H9 (cell line): ENCODE data around the gene CAMKK1. TPM values are rescaled to one million over a fixed set of nuclear protein-coding genes. Genes with fewer than 3 reads are reported as not detected.

ENCODE experiments used
- DNase-seq: peaks from one replicate; pipeline ENCODE4 v3.0.0-alpha.2; 2017
- H2AFZ ChIP-seq: one replicate; pipeline ENCODE4 v1.6.1; 2013; ENCODE audit warnings: mild to moderate bottlenecking, low read length, control low read depth, moderate library complexity
- H2AK5ac ChIP-seq: 2 replicates; pipeline ENCODE4 v1.6.1; 2013; ENCODE audit warnings: low read length, control low read depth, mixed read lengths; ENCODE audit not compliant: insufficient read length
- H2BK120ac ChIP-seq: one replicate; pipeline ENCODE4 v1.6.1; 2013; ENCODE audit warnings: low read depth, mild to moderate bottlenecking, low read length, control low read depth, inconsistent platforms; ENCODE audit not compliant: poor library complexity, severe bottlenecking
- H2BK12ac ChIP-seq: 2 replicates; pipeline ENCODE4 v1.6.1; 2013; ENCODE audit warnings: low read length, control low read depth, mixed read lengths, low read depth; ENCODE audit not compliant: insufficient read length
- H2BK15ac ChIP-seq: 2 replicates; pipeline ENCODE4 v1.6.1; 2013; ENCODE audit warnings: low read depth, low read length, control low read depth
- H2BK20ac ChIP-seq: one replicate; pipeline ENCODE4 v1.6.1; 2013; ENCODE audit warnings: low read depth, mild to moderate bottlenecking, low read length, control low read depth, inconsistent platforms; ENCODE audit not compliant: poor library complexity, severe bottlenecking
- H2BK5ac ChIP-seq: 2 replicates; pipeline ENCODE4 v1.6.1; 2013; ENCODE audit warnings: low read length, control low read depth, mixed read lengths; ENCODE audit not compliant: insufficient read length
- H3K14ac ChIP-seq: 2 replicates; pipeline ENCODE4 v1.6.1; 2013; ENCODE audit warnings: low read length, control low read depth; ENCODE audit not compliant: insufficient read depth
- H3K18ac ChIP-seq: 2 replicates; pipeline ENCODE4 v1.6.1; 2013; ENCODE audit warnings: low read depth, mild to moderate bottlenecking, mixed read lengths, low read length, control low read depth; ENCODE audit not compliant: insufficient read length
- H3K23ac ChIP-seq: 2 replicates; pipeline ENCODE4 v1.6.1; 2013; ENCODE audit warnings: low read length, control low read depth, mixed read lengths, low read depth; ENCODE audit not compliant: insufficient read length
- H3K23me2 ChIP-seq: 2 replicates; pipeline ENCODE4 v1.6.1; 2013; ENCODE audit warnings: low read depth, mild to moderate bottlenecking, mixed read lengths, low read length, control low read depth; ENCODE audit not compliant: insufficient read length, poor library complexity, severe bottlenecking
- H3K27ac ChIP-seq: 2 replicates; pipeline ENCODE4 v1.5.1; 2013; ENCODE audit warnings: low read length, control low read depth, mixed read lengths, low read depth; ENCODE audit not compliant: insufficient read length
- H3K27me3 ChIP-seq: 2 replicates; pipeline ENCODE4 v1.6.1; 2013; ENCODE audit warnings: low read length, control low read depth, inconsistent platforms; ENCODE audit not compliant: insufficient read depth
- H3K4ac ChIP-seq: 2 replicates; pipeline ENCODE4 v1.6.1; 2013; ENCODE audit warnings: low read depth, mild to moderate bottlenecking, control low read depth, inconsistent platforms, low read length, moderate library complexity
- H3K4me1 ChIP-seq: 2 replicates; pipeline ENCODE4 v1.6.1; 2013; ENCODE audit warnings: low read length, control low read depth, inconsistent platforms; ENCODE audit not compliant: insufficient read depth
- H3K4me2 ChIP-seq: 2 replicates; pipeline ENCODE4 v1.6.1; 2013; ENCODE audit warnings: low read length, control low read depth, mixed read lengths; ENCODE audit not compliant: insufficient read length, insufficient read depth
- H3K56ac ChIP-seq: 2 replicates; pipeline ENCODE4 v1.6.1; 2013; ENCODE audit warnings: low read depth, mild to moderate bottlenecking, mixed read lengths, low read length, control low read depth; ENCODE audit not compliant: insufficient read length
- H3K79me1 ChIP-seq: 2 replicates; pipeline ENCODE4 v1.6.1; 2013; ENCODE audit warnings: low read depth, mild to moderate bottlenecking, moderate library complexity, low read length, control low read depth, inconsistent platforms; ENCODE audit not compliant: insufficient read depth, poor library complexity, severe bottlenecking
- H3K79me2 ChIP-seq: 2 replicates; pipeline ENCODE4 v1.6.1; 2013; ENCODE audit warnings: low read length, control low read depth, inconsistent platforms; ENCODE audit not compliant: insufficient read depth
- H3K9ac ChIP-seq: 2 replicates; pipeline ENCODE4 v1.6.1; 2013; ENCODE audit warnings: low read length, control low read depth, mixed read lengths; ENCODE audit not compliant: insufficient read length; ENCODE audit errors: extremely low read depth
- H3K9me3 ChIP-seq: one replicate; pipeline ENCODE4 v1.6.1; 2013; ENCODE audit warnings: low read depth, low read length, inconsistent platforms; ENCODE audit not compliant: control insufficient read depth
- H3T11ph ChIP-seq: one replicate; pipeline ENCODE4 v1.6.1; 2013; ENCODE audit warnings: mild to moderate bottlenecking, low read length, control low read depth, inconsistent platforms
- H4K20me1 ChIP-seq: one replicate; pipeline ENCODE4 v1.6.1; 2013; ENCODE audit not compliant: control insufficient read depth, insufficient read length, insufficient read depth
- H4K5ac ChIP-seq: 2 replicates; pipeline ENCODE4 v1.6.1; 2013; ENCODE audit warnings: low read depth, mild to moderate bottlenecking, mixed read lengths, low read length, control low read depth; ENCODE audit not compliant: insufficient read length
- H4K8ac ChIP-seq: replicated peaks from 2 replicates; pipeline ENCODE4 v1.6.1; 2013; ENCODE audit warnings: low read length, control low read depth, mixed read lengths, low read depth; ENCODE audit not compliant: insufficient read length
- H4K91ac ChIP-seq: 2 replicates; pipeline ENCODE4 v1.6.1; 2013; ENCODE audit warnings: low read depth, mild to moderate bottlenecking, moderate library complexity, mixed read lengths, low read length, control low read depth; ENCODE audit not compliant: insufficient read length
- H3K27ac Mint-ChIP-seq, 3 experiments: 2 replicates in 2 of 3; 3 replicates in 1 of 3; pipeline ENCODE4 v1.8.0; 2020 to 2021; ENCODE audit warnings: mixed read lengths in 3 of 3, mild to moderate bottlenecking in 1 of 3, moderate library complexity in 1 of 3
- H3K27me3 Mint-ChIP-seq: 2 replicates; pipeline ENCODE4 v1.8.0; 2021; ENCODE audit warnings: low read depth, mild to moderate bottlenecking, moderate library complexity, mixed read lengths
- H3K36me3 Mint-ChIP-seq, 3 experiments: 2 replicates in 2 of 3; 3 replicates in 1 of 3; pipeline ENCODE4 v1.8.0; 2020 to 2021; ENCODE audit warnings: low read depth in 3 of 3, mixed read lengths in 3 of 3; ENCODE audit not compliant: insufficient read depth in 1 of 3
- H3K4me1 Mint-ChIP-seq, 2 experiments: 2 replicates each; pipeline ENCODE4 v1.8.0; 2020; ENCODE audit warnings: mixed read lengths in 2 of 2
- H3K4me3 Mint-ChIP-seq, 2 experiments: 2 replicates in 1 of 2; 3 replicates in 1 of 2; pipeline ENCODE4 v1.8.0; 2020 to 2021; ENCODE audit warnings: mild to moderate bottlenecking in 2 of 2, mixed read lengths in 2 of 2, moderate library complexity in 1 of 2
- H3K9me3 Mint-ChIP-seq, 2 experiments: 2 replicates in 1 of 2; 3 replicates in 1 of 2; pipeline ENCODE4 v1.8.0; 2020; ENCODE audit warnings: mild to moderate bottlenecking in 2 of 2, mixed read lengths in 2 of 2, moderate library complexity in 1 of 2
- CTCF ChIP-seq: fragments of 200-600 bp; sonication (generic); conservative IDR thresholded peaks from 3 replicates; pipeline ENCODE4 v1.8.0; 2021; ENCODE audit warnings: antibody characterized with exemption, mild to moderate bottlenecking
- WGBS: extraction: QIAGEN DNeasy Blood & Tissue Kit; methylation state at CpG from one replicate; pipeline ENCODE4 v1.1.7; 2013; ENCODE audit warnings: missing lambda C conversion rate, low lambda C conversion rate, mixed read lengths; ENCODE audit not compliant: insufficient read length; ENCODE audit errors: extremely low coverage; 5-methylcytosine and 5-hydroxymethylcytosine counted together
- total RNA-seq: library from RNA; stranded (reverse); gene quantifications from 2 replicates; pipeline ENCODE4 v1.2.1, GENCODE V29; 2021

CAMKK1 gene
- total RNA-seq, 1 experiment from 2014 or later, result 6.7 TPM

GRCh38 chr17:3935825-3936355 is 43.0 kb upstream of the CAMKK1 start:
- Histone ChIP-seq H3T11ph (no peak overlapping the region), H2BK15ac (no peak overlapping the region), H3K79me1 (no peaks in the 10 kb centered on the region), H4K20me1 (no peaks in the 10 kb centered on the region), H3K79me2 (no peaks in the 10 kb centered on the region), H2BK5ac (no peak overlapping the region), H4K91ac (no peak overlapping the region), H2AFZ (no peak overlapping the region), H3K27ac (no peak overlapping the region), H3K14ac (no peak overlapping the region), H3K56ac (no peak overlapping the region), H3K9me3 (no peaks in the 10 kb centered on the region), H3K27me3 (no peaks in the 10 kb centered on the region), H3K4ac (no peak overlapping the region), H4K8ac (no peak overlapping the region), H3K23me2 (no peaks in the 10 kb centered on the region), H2BK120ac (no peak overlapping the region), H3K9ac (no peak overlapping the region), H2AK5ac (no peak overlapping the region), H3K23ac (no peak overlapping the region), H4K5ac (no peak overlapping the region), H3K4me1 (no peaks in the 10 kb centered on the region), H2BK12ac (no peak overlapping the region), H3K18ac (no peak overlapping the region), H2BK20ac (no peak overlapping the region), H3K4me2 (no peak overlapping the region)
- 0 out of 7 replicates have a peak overlapping the region, but pooled peaks of 1 of the 3 experiments have one; percentile 44 for H3K27ac Mint-ChIP-seq
- WGBS, result no CpG with 5 or more reads among the region's 9 CpGs
- TF ChIP-seq CTCF, result no peak
- no peaks in the 10 kb centered on the region for H3K27me3 Mint-ChIP-seq
- peaks cover 0 to 4% of the 10 kb centered on the region in 2 experiments; a peak in 2 of 4 replicates for H3K4me1 Mint-ChIP-seq
- no peaks in the 10 kb centered on the region for H3K9me3 Mint-ChIP-seq
- no peak overlapping the region; a peak in 1 of 5 replicates for H3K4me3 Mint-ChIP-seq
- peaks cover 9 to 26% (median 21%) of the 10 kb centered on the region in 3 experiments; a peak in 6 of 7 replicates for H3K36me3 Mint-ChIP-seq
- DNase-seq, result no peak
